ENCODE measurements around the gene PATE1. TPM values are rescaled to one million over a fixed set of nuclear protein-coding genes. Genes with fewer than 3 reads are reported as not detected.
"Not testable (repeated sequence)": the region's sequence is repeated elsewhere in the genome, so short reads cannot be mapped to it uniquely, and the experiment has no call there.

Gene PATE1
- total and polyA plus RNA-seq, 2 donors (not counting 3 experiments of a cell fraction or from before 2014, with no cell fraction given), result not detected

- H3K27ac ChIP-seq (ENCODE audit: insufficient read depth, low read depth, low read length); FAIRE-seq; H3K27me3 ChIP-seq (ENCODE audit: control insufficient read depth in 2 of 2, insufficient read depth in 2 of 2, low read length in 2 of 2); BruUV-seq (replicated peaks); H3K9me1 ChIP-seq (replicated peaks; ENCODE audit: control insufficient read depth, extremely low read depth, insufficient read depth, low read length); H3K4me3 ChIP-seq (replicated peaks in 1 of 3; ENCODE audit: insufficient read depth in 1 of 3, low read depth in 1 of 3, low read length in 3 of 3); H3K9ac ChIP-seq (replicated peaks; ENCODE audit: extremely low read depth, insufficient read depth, low read length); H3K4me2 ChIP-seq (ENCODE audit: insufficient read depth, low read length); H2AFZ ChIP-seq (ENCODE audit: low read depth, low read length); H3K4me1 ChIP-seq (ENCODE audit: control insufficient read depth, extremely low read depth, insufficient read depth, low read length); CTCF ChIA-PET; H4K20me1 ChIP-seq (replicated peaks; ENCODE audit: control insufficient read depth, extremely low read depth, insufficient read depth, low read length); H3K36me3 ChIP-seq (ENCODE audit: control insufficient read depth in 2 of 2, extremely low read depth in 1 of 2, insufficient read depth in 2 of 2, low read length in 2 of 2); intact Hi-C loops (cut with micrococcal nuclease); H3K9me3 ChIP-seq (replicated peaks; ENCODE audit: control insufficient read depth, insufficient read depth, low read length); DNase-seq (ENCODE audit: low read depth, low spot score); dilution Hi-C loops (cut with MboI; ENCODE audit: extremely low pct_ligation_motif_present, low sequenced_read_pairs); POLR2A ChIA-PET; H3K79me2 ChIP-seq (ENCODE audit: control insufficient read depth, insufficient read depth, low read length): not testable (repeated sequence)
Observed at GRCh38 chr11:125704686-125705085, 41.4 kb upstream of the PATE1 start.

DNA sequence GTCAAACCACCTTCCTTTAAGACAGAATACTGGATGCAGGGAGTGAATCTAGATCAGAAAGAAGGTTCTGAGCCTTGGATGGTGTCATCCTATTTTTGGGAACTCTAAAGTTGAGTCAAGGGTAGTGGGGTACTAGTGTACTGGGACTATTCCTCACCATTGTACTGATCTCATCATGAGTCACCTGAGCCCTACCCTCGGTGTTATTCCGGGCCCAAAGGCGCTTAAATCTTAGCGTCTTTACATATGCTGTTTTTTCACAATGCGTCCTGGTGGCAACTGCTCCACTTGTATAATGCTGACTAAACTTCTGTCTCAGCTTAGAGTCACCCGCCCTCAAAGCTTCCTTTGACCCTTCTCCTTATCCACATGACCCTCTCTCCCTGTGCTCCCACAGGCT lies 25.3 kb upstream of the PATE1 start:
- dilution Hi-C loops (cut with MboI; ENCODE audit: extremely low pct_ligation_motif_present, low sequenced_read_pairs) (no loop called here), intact Hi-C loops (cut with micrococcal nuclease) (no loop called here)
- no TSS peak for BruUV-seq (replicated peaks)
- Histone ChIP-seq H3K4me3 (replicated peaks in 1 of 3; ENCODE audit: insufficient read depth in 1 of 3, low read depth in 1 of 3, low read length in 3 of 3) (no peak overlapping the region), H3K4me1 (ENCODE audit: control insufficient read depth, extremely low read depth, insufficient read depth, low read length) (no peaks in the 10 kb centered on the region), H3K4me2 (ENCODE audit: insufficient read depth, low read length) (no peak overlapping the region), H3K9ac (replicated peaks; ENCODE audit: extremely low read depth, insufficient read depth, low read length) (no peak overlapping the region), H3K9me1 (replicated peaks; ENCODE audit: control insufficient read depth, extremely low read depth, insufficient read depth, low read length) (no peaks in the 10 kb centered on the region), H2AFZ (ENCODE audit: low read depth, low read length) (no peak overlapping the region), H4K20me1 (replicated peaks; ENCODE audit: control insufficient read depth, extremely low read depth, insufficient read depth, low read length) (no peaks in the 10 kb centered on the region), H3K27me3 (ENCODE audit: control insufficient read depth in 2 of 2, insufficient read depth in 2 of 2, low read length in 2 of 2) (peaks cover 2 to 5% of the 10 kb centered on the region in 2 experiments), H3K36me3 (ENCODE audit: control insufficient read depth in 2 of 2, extremely low read depth in 1 of 2, insufficient read depth in 2 of 2, low read length in 2 of 2) (no peaks in the 10 kb centered on the region), H3K27ac (ENCODE audit: insufficient read depth, low read depth, low read length) (no peak overlapping the region), H3K9me3 (replicated peaks; ENCODE audit: control insufficient read depth, insufficient read depth, low read length) (no peaks in the 10 kb centered on the region), H3K79me2 (ENCODE audit: control insufficient read depth, insufficient read depth, low read length) (no peaks in the 10 kb centered on the region)
- CTCF ChIA-PET, result no interaction called here
- DNase-seq (ENCODE audit: low read depth, low spot score) (no peak), FAIRE-seq (no peak)
- TF ChIP-seq, protein P1, sequence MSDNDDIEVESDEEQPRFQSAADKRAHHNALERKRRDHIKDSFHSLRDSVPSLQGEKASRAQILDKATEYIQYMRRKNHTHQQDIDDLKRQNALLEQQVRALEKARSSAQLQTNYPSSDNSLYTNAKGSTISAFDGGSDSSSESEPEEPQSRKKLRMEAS (IDR thresholded peaks at IDR 0.05; ENCODE audit: insufficient read depth, insufficient read length), result no peak
- TF ChIP-seq POLR2A (IDR thresholded peaks at IDR 0.05; ENCODE audit: low read depth, low read length), result no peak
- POLR2A ChIA-PET, result no interaction called here
